Activated CD4-positive, alpha-beta memory T cell treated with anti-CD3 and anti-CD28 coated beads for 36 hours (primary cell): ENCODE measurements around the gene SALL4. TPM values are rescaled to one million over a fixed set of nuclear protein-coding genes. Genes with fewer than 3 reads are reported as not detected.
A peak's percentile ranks its signal among the peaks of the same experiment; 100 is the strongest.
"Not testable (repeated sequence)": the region's sequence is repeated elsewhere in the genome, so short reads cannot be mapped to it uniquely, and the experiment has no call there.

Experiments
- CTCF ChIA-PET: fragments of 350-600 bp; sonication (Branson Sonifier 250); formaldehyde crosslinking; loops from one replicate; lab custom pipeline; 2021; ENCODE audit warnings: antibody characterized with exemption, inconsistent platforms; lab: Charles Lee
- POLR2A ChIA-PET: fragments of 350-600 bp; sonication (Branson Sonifier 250); formaldehyde crosslinking; loops from one replicate; lab custom pipeline; 2021; ENCODE audit warnings: antibody characterized with exemption; lab: Charles Lee
- DNase-seq: peaks from one replicate; pipeline ENCODE4 v3.0.0-alpha.2; 2020
- H3K27ac Mint-ChIP-seq: one replicate; pipeline ENCODE4 v1.8.0; 2021; ENCODE audit warnings: mixed read lengths
- H3K27me3 Mint-ChIP-seq: one replicate; pipeline ENCODE4 v1.8.0; 2021; ENCODE audit warnings: mixed read lengths
- H3K36me3 Mint-ChIP-seq: one replicate; pipeline ENCODE4 v1.8.0; 2021; ENCODE audit warnings: mixed read lengths
- H3K4me1 Mint-ChIP-seq: one replicate; pipeline ENCODE4 v1.8.0; 2021; ENCODE audit warnings: low read depth, mixed read lengths
- H3K4me3 Mint-ChIP-seq: one replicate; pipeline ENCODE4 v1.8.0; 2021; ENCODE audit warnings: mild to moderate bottlenecking, mixed read lengths
- H3K9me3 Mint-ChIP-seq: one replicate; pipeline ENCODE4 v1.8.0; 2021; ENCODE audit warnings: mixed read lengths
- intact Hi-C: fragments of 100-400 bp; cut with micrococcal nuclease; formaldehyde crosslinking; loops from one replicate; pipeline ENCODE4 v1.15.1; 2023
- total RNA-seq, 2 experiments: library from RNA; stranded (reverse); gene quantifications; one replicate each; pipeline ENCODE4 v1.2.3, GENCODE V29; 2021

SALL4 gene
- total RNA-seq, 2 experiments from 2014 or later, result not detected

GRCh38 chr20:51800060-51800871, 2.1 kb downstream of the SALL4 start:
- ChIA-PET CTCF (interaction anchor here (0.6 to 2.3 kb wide), 9 partner anchors 9 to 1621 kb away, joined by 3 to 17 read pairs (median 5); no protein-coding TSS in a partner anchor), POLR2A (no interaction called here)
- DNase-seq, result peak; percentile 76
- peaks cover 62% of the 10 kb centered on the region for H3K27me3 Mint-ChIP-seq
- H3K36me3 Mint-ChIP-seq, result no peaks in the 10 kb centered on the region
- no peaks in the 10 kb centered on the region for H3K9me3 Mint-ChIP-seq
- H3K4me3 Mint-ChIP-seq, result peak overlapping the region; percentile 20
- H3K4me1 Mint-ChIP-seq, result peaks cover 9% of the 10 kb centered on the region
- H3K27ac Mint-ChIP-seq, result no peak overlapping the region
- intact Hi-C loops, result loop anchor here (10.0 kb wide), 1 partner anchor 305 kb away; no protein-coding TSS in a partner anchor

DNA sequence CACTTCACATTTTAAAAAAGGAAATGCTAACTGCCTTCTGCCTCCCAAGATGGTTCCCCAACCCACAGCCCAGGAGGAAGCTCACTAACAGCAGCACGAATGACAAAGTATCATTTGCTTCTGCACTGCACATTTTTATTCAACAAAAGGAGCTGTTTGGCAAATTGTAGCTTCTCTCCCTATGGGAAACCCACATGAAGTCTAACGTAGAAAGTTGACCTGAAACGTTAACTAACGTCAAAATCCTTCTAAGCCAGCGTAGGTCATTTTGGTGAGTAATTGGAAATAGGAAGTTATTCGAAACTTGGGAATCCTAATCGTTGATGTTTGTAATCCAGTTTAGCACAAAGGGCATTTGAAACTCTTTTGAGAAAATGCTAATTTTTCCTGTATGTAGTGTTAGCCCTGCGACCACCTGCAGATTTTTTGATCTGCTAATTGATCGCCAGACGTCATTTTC, 2.9 kb downstream of the SALL4 start:
- no peak overlapping the region for H3K27ac Mint-ChIP-seq
- CTCF ChIA-PET, result interaction anchor here (0.6 to 2.3 kb wide), 11 partner anchors 8 to 306 kb away, joined by 3 to 17 read pairs (median 4); no protein-coding TSS in a partner anchor
- no peak for DNase-seq
- peaks cover 62% of the 10 kb centered on the region for H3K27me3 Mint-ChIP-seq
- no peaks in the 10 kb centered on the region for H3K9me3 Mint-ChIP-seq
- no peak overlapping the region for H3K4me3 Mint-ChIP-seq
- POLR2A ChIA-PET, result no interaction called here
- no peaks in the 10 kb centered on the region for H3K36me3 Mint-ChIP-seq
- H3K4me1 Mint-ChIP-seq, result peaks cover 9% of the 10 kb centered on the region
- intact Hi-C loops, result no loop called here

DNA sequence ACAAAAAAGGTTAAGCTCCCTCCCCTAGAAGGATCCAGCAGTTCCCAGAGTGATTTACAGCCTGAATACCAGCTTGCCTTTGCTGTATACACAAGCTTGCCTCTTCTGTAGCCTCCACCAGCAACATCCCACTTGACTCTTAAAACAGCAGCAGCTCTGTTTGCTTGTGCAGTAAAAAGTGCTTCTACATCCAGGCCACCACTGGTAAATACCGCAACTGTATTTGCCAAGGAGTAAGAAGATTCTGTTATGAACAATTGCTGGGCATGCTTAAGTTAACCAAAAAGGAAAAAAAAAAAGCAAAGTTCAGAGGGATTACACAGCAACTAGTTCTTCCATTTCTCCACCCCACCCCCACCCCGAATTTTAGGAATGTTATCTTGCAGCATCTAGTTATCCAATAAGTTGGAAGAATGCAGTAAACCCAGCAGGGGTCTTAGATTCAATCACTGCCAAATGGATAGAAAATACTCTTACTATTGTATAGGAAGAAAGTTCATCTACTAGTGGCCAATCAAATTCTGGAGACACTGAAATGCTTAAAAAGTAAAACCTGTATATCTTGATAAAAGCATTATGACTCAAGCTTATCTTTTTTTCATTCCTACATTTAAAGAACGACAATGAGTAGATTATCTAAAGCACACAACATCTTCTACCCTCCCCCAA, 4.8 kb downstream of the SALL4 start:
- intact Hi-C loops, result no loop called here
- Mint-ChIP-seq H3K27me3 (peaks cover 56% of the 10 kb centered on the region), H3K4me3 (no peak overlapping the region), H3K36me3 (no peaks in the 10 kb centered on the region), H3K27ac (no peak overlapping the region), H3K4me1 (peaks cover 9% of the 10 kb centered on the region), H3K9me3 (no peaks in the 10 kb centered on the region)
- ChIA-PET POLR2A (no interaction called here), CTCF (no interaction called here)
- no peak for DNase-seq

- POLR2A ChIA-PET, result no interaction called here
- Mint-ChIP-seq H3K27ac (no peak overlapping the region), H3K9me3 (no peaks in the 10 kb centered on the region), H3K36me3 (no peaks in the 10 kb centered on the region), H3K4me3 (no peak overlapping the region), H3K4me1 (peaks cover 9% of the 10 kb centered on the region), H3K27me3 (peaks cover 50% of the 10 kb centered on the region)
- intact Hi-C loops, result no loop called here
- CTCF ChIA-PET, result no interaction called here
- no peak for DNase-seq
Measured at GRCh38 chr20:51796340-51796739, 6.0 kb downstream of the SALL4 start.

GRCh38 chr20:51792960-51793359, 9.4 kb downstream of the SALL4 start:
- Mint-ChIP-seq H3K4me3 (no peak overlapping the region), H3K36me3 (no peaks in the 10 kb centered on the region)
- intact Hi-C loops, result no loop called here

GRCh38 chr20:51791626-51792025, 10.7 kb downstream of the SALL4 start:
- no peak overlapping the region for H3K4me3 Mint-ChIP-seq
- ChIA-PET CTCF (interaction anchor here (1.8 kb wide), 1 partner anchor 8 kb away, joined by 4 read pairs; no protein-coding TSS in a partner anchor), POLR2A (no interaction called here)
- H3K36me3 Mint-ChIP-seq, result no peaks in the 10 kb centered on the region
- intact Hi-C loops, result no loop called here
- H3K9me3 Mint-ChIP-seq, result no peaks in the 10 kb centered on the region
- no peak for DNase-seq
- no peak overlapping the region for H3K27ac Mint-ChIP-seq
- H3K27me3 Mint-ChIP-seq, result peaks cover 11% of the 10 kb centered on the region
- H3K4me1 Mint-ChIP-seq, result no peaks in the 10 kb centered on the region

More at GRCh38 chr20:51792960-51793359, 9.4 kb downstream of the SALL4 start:
- H3K27ac Mint-ChIP-seq, result no peak overlapping the region
- ChIA-PET POLR2A (no interaction called here), CTCF (no interaction called here)
- DNase-seq, result no peak
- no peaks in the 10 kb centered on the region for H3K4me1 Mint-ChIP-seq
- peaks cover 20% of the 10 kb centered on the region for H3K27me3 Mint-ChIP-seq
- no peaks in the 10 kb centered on the region for H3K9me3 Mint-ChIP-seq

GRCh38 chr20:51790256-51790655, 12.1 kb downstream of the SALL4 start:
- no peak overlapping the region for H3K27ac Mint-ChIP-seq
- DNase-seq, result no peak
- no peaks in the 10 kb centered on the region for H3K36me3 Mint-ChIP-seq
- intact Hi-C loops, result no loop called here
- POLR2A ChIA-PET, result no interaction called here
- CTCF ChIA-PET, result no interaction called here
- H3K4me3 Mint-ChIP-seq, result no peak overlapping the region
- H3K27me3 Mint-ChIP-seq, result peaks cover 7% of the 10 kb centered on the region
- H3K4me1 Mint-ChIP-seq, result no peaks in the 10 kb centered on the region
- no peaks in the 10 kb centered on the region for H3K9me3 Mint-ChIP-seq

GRCh38 chr20:51789434-51789833, 12.9 kb downstream of the SALL4 start:
- POLR2A ChIA-PET, result no interaction called here

DNA sequence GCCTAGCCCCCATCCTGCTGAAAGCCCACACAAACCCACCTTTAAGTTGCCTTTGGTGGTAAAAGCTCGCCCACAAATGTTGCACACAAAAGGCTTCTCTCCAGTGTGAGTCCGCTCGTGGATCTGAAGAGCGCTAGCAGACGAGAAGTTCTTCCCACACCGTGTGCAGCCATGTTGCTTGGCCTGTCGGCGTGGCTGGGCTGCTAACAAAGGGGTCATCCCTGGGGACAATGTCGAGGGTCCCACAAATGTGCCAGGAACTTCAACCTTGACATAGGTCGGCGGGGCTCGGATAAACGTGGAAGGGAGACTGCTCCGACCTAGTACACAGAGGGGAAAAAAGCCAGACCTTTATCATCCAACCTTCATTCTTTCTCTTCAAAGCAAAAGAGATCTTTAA, 13.5 kb downstream of the SALL4 start:
- no peaks in the 10 kb centered on the region for H3K4me1 Mint-ChIP-seq
- ChIA-PET POLR2A (interaction anchor here (0.6 kb wide), 1 partner anchor 188 kb away, joined by 3 read pairs; no protein-coding TSS in a partner anchor), CTCF (no interaction called here)
- no peaks in the 10 kb centered on the region for H3K9me3 Mint-ChIP-seq
- no peak overlapping the region for H3K27ac Mint-ChIP-seq
- DNase-seq, result no peak
- peaks cover 4% of the 10 kb centered on the region for H3K27me3 Mint-ChIP-seq
- H3K4me3 Mint-ChIP-seq, result no peak overlapping the region
- intact Hi-C loops, result no loop called here
- no peaks in the 10 kb centered on the region for H3K36me3 Mint-ChIP-seq

More at GRCh38 chr20:51789434-51789833, 12.9 kb downstream of the SALL4 start:
- Mint-ChIP-seq H3K27me3 (peaks cover 4% of the 10 kb centered on the region), H3K4me1 (no peaks in the 10 kb centered on the region), H3K9me3 (no peaks in the 10 kb centered on the region), H3K27ac (no peak overlapping the region), H3K36me3 (no peaks in the 10 kb centered on the region), H3K4me3 (no peak overlapping the region)
- DNase-seq, result no peak
- intact Hi-C loops, result no loop called here
- CTCF ChIA-PET, result no interaction called here

DNA sequence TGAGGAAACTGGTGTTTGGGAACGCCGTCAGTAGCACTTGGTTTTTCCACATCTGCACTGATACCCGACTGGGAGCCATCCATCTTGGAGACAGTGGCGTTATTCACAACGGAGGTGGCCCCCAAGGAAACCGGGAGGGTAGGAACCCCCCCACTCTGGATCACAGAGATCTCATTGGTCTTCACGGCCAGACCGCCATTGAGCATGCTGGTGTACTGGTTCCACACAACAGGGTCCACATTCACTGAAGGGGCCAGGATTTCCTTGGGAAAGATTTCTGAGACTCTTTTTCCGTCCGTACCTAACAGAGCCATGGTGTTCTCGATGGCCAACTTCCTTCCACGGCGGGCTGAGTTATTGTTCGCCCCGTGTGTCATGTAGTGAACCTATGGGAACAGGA, 18.0 kb downstream of the SALL4 start:
- DNase-seq, result no peak
- Mint-ChIP-seq H3K4me1 (no peaks in the 10 kb centered on the region), H3K9me3 (no peaks in the 10 kb centered on the region), H3K27me3 (no peaks in the 10 kb centered on the region), H3K27ac (no peak overlapping the region), H3K36me3 (no peaks in the 10 kb centered on the region), H3K4me3 (no peak overlapping the region)
- intact Hi-C loops, result no loop called here
- CTCF ChIA-PET, result no interaction called here
- POLR2A ChIA-PET, result no interaction called here

GRCh38 chr20:51778229-51778759, 24.0 kb downstream of the SALL4 start:
- H3K27ac Mint-ChIP-seq, H3K27me3 Mint-ChIP-seq, H3K9me3 Mint-ChIP-seq, POLR2A ChIA-PET, CTCF ChIA-PET, intact Hi-C loops, H3K36me3 Mint-ChIP-seq, H3K4me1 Mint-ChIP-seq, H3K4me3 Mint-ChIP-seq, DNase-seq: not testable (repeated sequence)

DNA sequence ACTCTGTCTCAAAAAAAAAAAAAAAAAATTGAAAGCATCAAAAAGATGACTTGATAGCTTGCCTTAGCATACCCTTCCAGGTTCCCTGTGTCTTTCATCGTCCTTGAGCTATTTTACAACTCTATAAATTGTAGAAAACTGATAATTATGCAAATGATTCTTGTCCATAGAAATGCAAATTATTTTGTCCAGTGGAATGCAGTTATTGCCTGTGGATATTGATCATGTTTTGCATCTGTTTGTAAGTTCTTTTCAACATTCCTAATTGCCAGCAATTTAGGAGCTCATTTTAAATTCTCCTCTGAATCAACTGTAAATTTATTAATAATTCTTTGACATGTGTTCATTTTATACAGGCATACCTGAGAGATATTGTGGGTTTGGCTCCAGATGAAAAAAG, 27.1 kb downstream of the SALL4 start:
- no peaks in the 10 kb centered on the region for H3K36me3 Mint-ChIP-seq

More for the DNA sequence above, 27.1 kb downstream of the SALL4 start:
- no peak overlapping the region for H3K27ac Mint-ChIP-seq
- no peaks in the 10 kb centered on the region for H3K4me1 Mint-ChIP-seq
- POLR2A ChIA-PET, result no interaction called here
- H3K9me3 Mint-ChIP-seq, result peaks cover 4% of the 10 kb centered on the region
- peaks cover 11% of the 10 kb centered on the region for H3K27me3 Mint-ChIP-seq
- intact Hi-C loops, result no loop called here
- no peak overlapping the region for H3K4me3 Mint-ChIP-seq
- CTCF ChIA-PET, result interaction anchor here (0.6 to 1.4 kb wide), 3 partner anchors 74 to 340 kb away, joined by 3 to 5 read pairs (median 4); no protein-coding TSS in a partner anchor
- no peak for DNase-seq
